GM23248 (cell line): ENCODE measurements around the gene KCNJ18.
"Not testable (repeated sequence)": the region's sequence is repeated elsewhere in the genome, so short reads cannot be mapped to it uniquely, and the experiment has no call there.

Source experiments
- EZH2 ChIP-seq: fragments of 200-600 bp; sonication (generic); IDR thresholded peaks from 2 replicates; pipeline ENCODE4 v1.6.1; 2018; ENCODE audit warnings: antibody characterized with exemption, mild to moderate bottlenecking; ENCODE audit not compliant: insufficient read depth, poor library complexity, severe bottlenecking
- EZH2phosphoT487 ChIP-seq: fragments of 200-600 bp; sonication (generic); IDR thresholded peaks from 2 replicates; pipeline ENCODE4 v1.6.1; 2018; ENCODE audit warnings: antibody characterized with exemption, moderate library complexity, mild to moderate bottlenecking, low read depth; ENCODE audit not compliant: insufficient read depth

DNA sequence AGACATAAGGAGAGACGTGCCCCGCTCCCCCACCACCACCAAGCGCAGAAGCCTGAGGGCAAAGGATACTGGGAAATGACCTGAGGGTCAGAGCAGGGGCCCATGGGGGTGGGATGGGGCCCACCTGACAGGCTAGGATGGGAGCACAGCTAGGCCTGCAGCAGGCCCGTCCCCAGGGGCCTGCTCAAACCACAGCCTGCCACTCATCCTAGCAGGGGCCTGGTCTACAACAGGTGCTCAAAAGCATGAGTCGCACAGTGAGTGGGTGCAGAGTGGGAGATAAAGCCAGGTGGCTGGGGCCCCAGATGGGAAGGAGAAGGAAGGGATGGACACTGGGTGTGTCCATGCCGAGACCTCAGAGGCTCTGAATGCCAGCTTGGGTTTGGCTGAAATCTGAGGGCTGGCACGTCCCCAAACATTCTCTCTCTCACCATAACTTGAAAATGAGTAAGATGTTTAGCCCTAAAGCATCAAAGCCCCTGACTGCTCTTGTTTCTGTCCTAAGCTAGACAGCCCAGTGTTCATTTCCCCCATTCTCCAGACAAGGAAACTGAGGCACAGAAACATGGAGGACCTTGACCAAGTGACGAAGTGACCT lies 46.7 kb downstream of the KCNJ18 start:
- TF ChIP-seq EZH2phosphoT487, EZH2: not testable (repeated sequence)
